ENCODE results near the gene PPM1H. TPM values are rescaled to one million over a fixed set of nuclear protein-coding genes. Genes with fewer than 3 reads are reported as not detected.

The PPM1H gene
- total and polyA plus RNA-seq, 2 donors (not counting 1 experiment from before 2014, with no cell fraction given) = 0.01 TPM; not detected in 1

- H3K4me1 ChIP-seq (ENCODE audit: control insufficient read depth in 2 of 2, insufficient read depth in 2 of 2, low read length in 2 of 2) = no peaks in the 10 kb centered on the region
- no CpG with 5 or more reads among the region's 3 CpGs for WGBS (ENCODE audit: insufficient coverage)
- POLR2A ChIA-PET = no interaction called here
- no peaks in the 10 kb centered on the region for H3K79me2 ChIP-seq (ENCODE audit: control insufficient read depth, insufficient read depth, low read length)
- no peaks in the 10 kb centered on the region for H3K9me3 ChIP-seq (ENCODE audit: control extremely low read depth in 1 of 3, control insufficient read depth in 2 of 3, insufficient read depth in 1 of 3, low read length in 2 of 3)
- no peak overlapping the region for H3K4me3 ChIP-seq (ENCODE audit: control extremely low read depth in 1 of 5, extremely low read depth in 1 of 5, insufficient read depth in 1 of 5, low read depth in 2 of 5, low read length in 4 of 5)
- CTCF ChIA-PET = no interaction called here
- no peaks in the 10 kb centered on the region for H3K4me1 Mint-ChIP-seq
- H4K20me1 ChIP-seq (ENCODE audit: control insufficient read depth, insufficient read depth, low read length, poor library complexity, severe bottlenecking) = no peaks in the 10 kb centered on the region
- H3K9ac ChIP-seq (ENCODE audit: low read length) = no peak overlapping the region
- intact Hi-C loops (cut with micrococcal nuclease) = no loop called here
- H3K27ac ChIP-seq (ENCODE audit: low read length in 2 of 2) = no peak overlapping the region
- no peaks in the 10 kb centered on the region for H3K27me3 ChIP-seq (replicated peaks in 1 of 4; ENCODE audit: control extremely low read depth in 1 of 4, control insufficient read depth in 3 of 4, insufficient read depth in 4 of 4, low read length in 3 of 4)
- H3K4me3 Mint-ChIP-seq = no peak overlapping the region
- no peaks in the 10 kb centered on the region for H3K36me3 ChIP-seq (replicated peaks in 1 of 2; ENCODE audit: control extremely low read depth in 1 of 2, control insufficient read depth in 1 of 2, extremely low read depth in 1 of 2, insufficient read depth in 2 of 2, low read length in 1 of 2)
- no peak overlapping the region for H2AFZ ChIP-seq (ENCODE audit: insufficient read depth, low read depth, low read length, poor library complexity, severe bottlenecking)
- no peak overlapping the region for H3K4me2 ChIP-seq (replicated peaks; ENCODE audit: low read depth, low read length, poor library complexity, severe bottlenecking)
- ATAC-seq (ENCODE audit: low read depth) = no peak
- TF ChIP-seq CTCF (IDR thresholded peaks at IDR 0.05) = no peak
- TF ChIP-seq EZH2 (IDR thresholded peaks at IDR 0.05; ENCODE audit: borderline replicate concordance, insufficient read depth, low read depth, low read length, poor library complexity, severe bottlenecking) = no peak
- peaks cover 16% of the 10 kb centered on the region for H3K27me3 Mint-ChIP-seq
- no peak for DNase-seq
- no peaks in the 10 kb centered on the region for H3K9me3 Mint-ChIP-seq (ENCODE audit: insufficient read depth)
- H3K27ac Mint-ChIP-seq = no peak overlapping the region
These were observed 281.6 kb downstream of the PPM1H start for GRCh38 chr12:62653304-62653703.

- no peak overlapping the region for H3K27ac Mint-ChIP-seq
- ATAC-seq (ENCODE audit: low read depth) (no peak), DNase-seq (no peak)
- no peaks in the 10 kb centered on the region for H3K9me3 ChIP-seq (ENCODE audit: control extremely low read depth in 1 of 3, control insufficient read depth in 2 of 3, insufficient read depth in 1 of 3, low read length in 2 of 3)
- H4K20me1 ChIP-seq (ENCODE audit: control insufficient read depth, insufficient read depth, low read length, poor library complexity, severe bottlenecking) = no peaks in the 10 kb centered on the region
- no peaks in the 10 kb centered on the region for H3K79me2 ChIP-seq (ENCODE audit: control insufficient read depth, insufficient read depth, low read length)
- no peaks in the 10 kb centered on the region for H3K4me1 ChIP-seq (ENCODE audit: control insufficient read depth in 2 of 2, insufficient read depth in 2 of 2, low read length in 2 of 2)
- no CpG with 5 or more reads among the region's 2 CpGs for WGBS (ENCODE audit: insufficient coverage)
- H3K4me3 Mint-ChIP-seq = no peak overlapping the region
- H3K36me3 ChIP-seq (replicated peaks in 1 of 2; ENCODE audit: control extremely low read depth in 1 of 2, control insufficient read depth in 1 of 2, extremely low read depth in 1 of 2, insufficient read depth in 2 of 2, low read length in 1 of 2) = no peaks in the 10 kb centered on the region
- no peak overlapping the region for H3K27ac ChIP-seq (ENCODE audit: low read length in 2 of 2)
- H3K4me3 ChIP-seq (ENCODE audit: control extremely low read depth in 1 of 5, extremely low read depth in 1 of 5, insufficient read depth in 1 of 5, low read depth in 2 of 5, low read length in 4 of 5) = no peak overlapping the region
- TF ChIP-seq CTCF (IDR thresholded peaks at IDR 0.05) = no peak
- TF ChIP-seq EZH2 (IDR thresholded peaks at IDR 0.05; ENCODE audit: borderline replicate concordance, insufficient read depth, low read depth, low read length, poor library complexity, severe bottlenecking) = no peak
- CTCF ChIA-PET = no interaction called here
- no peaks in the 10 kb centered on the region for H3K9me3 Mint-ChIP-seq (ENCODE audit: insufficient read depth)
- H3K27me3 Mint-ChIP-seq = peaks cover 9% of the 10 kb centered on the region
- H3K4me2 ChIP-seq (replicated peaks; ENCODE audit: low read depth, low read length, poor library complexity, severe bottlenecking) = no peak overlapping the region
- POLR2A ChIA-PET = no interaction called here
- no peaks in the 10 kb centered on the region for H3K27me3 ChIP-seq (replicated peaks in 1 of 4; ENCODE audit: control extremely low read depth in 1 of 4, control insufficient read depth in 3 of 4, insufficient read depth in 4 of 4, low read length in 3 of 4)
- intact Hi-C loops (cut with micrococcal nuclease) = no loop called here
- no peak overlapping the region for H2AFZ ChIP-seq (ENCODE audit: insufficient read depth, low read depth, low read length, poor library complexity, severe bottlenecking)
- no peak overlapping the region for H3K9ac ChIP-seq (ENCODE audit: low read length)
- no peaks in the 10 kb centered on the region for H3K4me1 Mint-ChIP-seq
These were observed 283.8 kb downstream of the PPM1H start for GRCh38 chr12:62651138-62651537.

All from B cell (primary cell).